Measurements from ENCODE around the gene HOXA4.

HOXA4 gene

DNA sequence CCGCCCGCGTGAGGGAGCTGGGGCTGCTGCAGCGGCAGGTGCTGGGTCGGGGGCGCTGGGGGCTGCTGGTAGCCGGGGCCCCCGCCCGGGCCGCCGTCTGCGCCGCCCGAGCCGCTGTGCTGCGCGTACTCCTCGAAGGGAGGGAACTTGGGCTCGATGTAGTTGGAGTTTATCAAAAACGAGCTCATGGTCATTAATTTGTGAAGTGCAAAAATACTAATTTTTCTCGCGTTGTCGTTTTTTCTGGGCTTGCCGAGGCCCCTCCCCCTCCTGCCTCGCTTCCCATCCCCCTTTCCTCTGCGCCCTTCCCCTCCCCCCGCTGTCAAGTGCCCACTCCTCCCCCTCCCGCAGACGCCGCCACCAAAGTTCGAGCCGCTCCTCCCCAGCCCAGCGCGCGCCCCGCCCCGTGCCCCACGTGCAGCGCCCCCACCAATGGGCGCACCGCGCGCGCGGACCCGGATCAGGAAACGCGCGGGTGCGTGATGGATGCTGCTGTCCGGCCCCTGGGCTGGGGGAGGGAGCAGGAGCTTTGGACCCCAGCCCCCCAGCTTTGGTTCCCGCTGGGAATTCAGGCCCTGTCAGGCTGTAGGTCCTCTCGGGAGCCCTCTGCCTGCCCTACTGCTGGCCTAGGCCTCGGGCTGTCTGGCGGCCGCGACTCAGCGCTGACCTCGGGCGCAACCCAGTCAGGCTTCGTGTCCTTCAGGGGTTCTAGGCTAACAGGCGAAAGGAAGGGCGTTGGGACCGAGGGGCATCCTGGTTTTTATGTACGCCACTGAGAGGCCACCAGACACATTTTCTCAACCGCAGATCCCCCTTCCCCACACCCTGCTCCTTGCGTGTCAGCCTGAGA lies at the start of gene HOXA4:
TSS of gene HOXA4 (minus strand) at position 218 of the 850 bp plus-strand sequence. CDS start at position 194, 24 bp downstream.
- peak; percentile 94 for DNase-seq

DNA sequence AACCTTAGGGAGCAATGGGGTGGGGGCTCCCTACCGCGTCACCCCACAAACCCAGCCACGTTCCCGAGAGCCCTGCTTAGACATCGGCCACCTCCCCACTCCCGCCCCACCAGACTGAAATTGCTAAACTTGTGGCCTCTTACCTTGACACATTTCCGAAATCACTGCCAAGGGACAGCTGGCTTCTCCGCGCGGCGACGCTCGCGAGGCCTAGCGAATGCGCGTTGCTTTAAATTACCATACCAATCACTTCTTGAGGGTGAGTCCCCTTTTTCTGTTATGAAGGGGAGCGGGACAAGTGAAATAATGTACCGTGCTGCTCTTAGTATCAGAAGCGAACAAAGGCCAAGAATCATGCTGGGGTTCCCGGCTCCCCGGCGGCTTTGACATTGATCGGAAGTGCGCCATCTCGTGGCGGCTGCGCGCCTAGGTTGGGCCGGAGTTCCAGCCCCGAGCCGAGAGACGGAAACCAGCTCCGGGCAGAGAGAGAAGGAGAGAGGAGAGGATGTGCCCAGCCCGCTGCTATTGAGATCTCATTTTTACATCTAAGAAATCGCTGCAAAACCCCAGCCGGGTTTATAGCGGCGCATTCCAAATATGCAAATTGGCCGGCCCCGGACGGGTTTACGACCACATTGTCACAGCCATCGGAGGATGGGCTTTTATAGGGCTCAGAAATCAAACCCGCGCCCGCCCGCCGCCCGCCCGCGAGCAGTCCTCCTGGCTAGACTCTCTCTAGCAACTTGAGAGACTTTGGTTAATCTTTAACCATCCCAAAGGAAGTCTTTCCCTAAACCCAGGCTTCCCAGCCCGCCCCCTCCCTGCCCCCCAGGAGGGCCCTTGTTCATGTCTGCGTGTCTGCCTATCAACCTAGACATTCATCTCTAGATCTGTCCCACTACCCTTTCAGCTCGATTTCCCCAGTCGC lies 49.2 kb upstream of the HOXA4 start:
- DNase-seq: peak; percentile 92

DNA sequence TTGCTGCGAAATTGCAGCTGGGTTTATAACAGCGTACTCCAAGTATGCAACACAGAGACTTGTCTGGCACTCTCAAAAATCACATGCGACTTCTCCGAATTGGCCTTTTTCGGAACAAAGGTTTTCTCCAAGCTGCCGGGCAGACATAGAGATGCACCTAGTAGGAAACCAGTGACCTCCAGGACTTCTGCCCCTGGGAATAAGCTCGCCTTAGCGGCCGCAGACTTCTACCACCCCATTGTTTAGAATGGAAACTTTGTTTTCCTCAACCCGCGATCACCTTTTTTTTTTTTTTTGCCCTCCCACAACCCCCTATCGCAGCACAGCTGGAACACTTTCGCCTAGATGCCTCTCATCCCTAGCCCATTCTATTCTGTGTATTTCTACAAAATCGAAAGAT lies 48.5 kb upstream of the HOXA4 start:
- no peak for DNase-seq

DNA sequence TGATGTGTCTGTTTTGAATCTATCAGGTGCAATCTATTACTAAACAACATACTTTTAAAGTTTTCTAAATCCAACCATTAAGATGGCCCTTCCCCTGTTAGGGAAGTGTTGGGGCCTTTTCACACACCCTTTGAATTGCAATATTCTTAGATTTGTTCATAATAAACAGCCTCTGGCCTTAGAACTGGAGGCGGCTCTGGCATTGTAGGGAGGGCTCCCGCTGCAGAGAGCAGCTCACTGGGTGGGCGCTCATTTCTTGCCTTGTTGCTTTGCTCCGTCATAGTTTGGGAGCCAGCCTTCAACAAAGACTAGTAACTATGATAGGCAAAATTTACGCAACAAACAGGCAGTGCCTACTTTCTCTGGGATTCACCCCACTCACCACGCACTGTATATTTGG lies 47.8 kb upstream of the HOXA4 start:
- DNase-seq: peak; percentile 57

DNA sequence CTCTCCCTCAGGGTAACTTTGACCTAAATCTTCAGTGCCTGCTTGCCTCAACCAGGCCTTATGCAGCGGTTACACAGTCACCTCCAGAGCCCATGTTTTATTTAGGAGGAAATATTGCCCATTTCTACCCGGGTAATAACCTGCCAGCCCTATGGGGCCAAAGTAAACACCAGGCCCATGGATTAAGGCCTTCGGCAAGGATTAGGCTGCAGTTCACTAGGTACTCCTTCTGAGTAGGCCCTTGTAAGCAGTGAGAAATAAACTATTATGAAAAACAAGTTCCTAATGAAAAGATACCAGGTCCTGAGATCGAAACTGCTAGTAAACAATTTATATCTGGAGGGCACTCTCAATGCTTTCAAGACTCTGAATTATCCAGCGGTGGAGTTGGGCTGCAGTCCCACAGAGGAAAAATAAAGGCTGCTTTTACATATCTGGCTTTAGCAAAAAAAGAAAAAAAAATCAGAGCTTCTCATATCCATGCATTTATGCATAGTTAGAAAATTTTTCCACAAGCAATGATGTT lies 47.3 kb upstream of the HOXA4 start:
- DNase-seq: peak; percentile 44

DNA sequence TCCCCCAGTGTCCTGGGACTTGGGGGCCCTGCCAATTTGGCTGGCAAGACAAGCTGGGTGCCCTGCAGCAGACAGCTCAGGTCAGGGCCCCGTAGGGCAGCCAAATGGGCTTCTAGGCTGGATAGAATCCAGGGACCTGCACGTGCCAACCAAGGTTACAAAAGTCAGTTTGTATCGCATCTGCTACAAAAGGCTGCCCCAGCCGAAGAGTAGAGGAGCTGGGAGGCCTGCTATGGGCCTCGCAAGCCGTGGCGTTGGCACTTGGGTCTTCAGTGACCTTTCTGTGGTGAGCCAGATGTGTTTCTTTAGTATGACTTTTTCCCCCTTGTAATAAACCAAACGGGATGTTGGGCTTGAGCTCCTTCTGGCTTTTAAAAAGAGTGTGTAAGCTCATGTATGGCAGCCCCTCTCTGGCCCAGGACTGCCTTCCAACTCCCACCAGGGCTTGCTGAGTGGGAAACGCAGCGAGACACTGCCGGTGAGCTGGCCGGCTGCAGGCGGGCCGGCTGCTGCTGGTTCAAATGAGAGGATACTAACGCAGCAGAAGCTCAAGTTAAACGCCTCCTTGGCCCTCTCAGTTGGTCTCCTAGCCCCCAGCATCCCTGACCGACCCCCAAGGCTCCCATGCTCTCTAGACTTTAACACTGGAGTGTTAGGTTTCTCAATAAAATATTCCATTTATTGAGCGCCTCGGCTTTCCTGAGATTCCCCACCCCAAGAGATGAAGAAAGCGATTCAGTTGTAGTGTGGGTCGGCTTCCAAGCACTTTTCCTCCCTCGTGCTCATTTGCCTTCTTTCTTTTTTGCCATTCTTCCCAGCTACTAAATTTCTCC lies 46.6 kb upstream of the HOXA4 start:
- peak; percentile 62 for DNase-seq

DNA sequence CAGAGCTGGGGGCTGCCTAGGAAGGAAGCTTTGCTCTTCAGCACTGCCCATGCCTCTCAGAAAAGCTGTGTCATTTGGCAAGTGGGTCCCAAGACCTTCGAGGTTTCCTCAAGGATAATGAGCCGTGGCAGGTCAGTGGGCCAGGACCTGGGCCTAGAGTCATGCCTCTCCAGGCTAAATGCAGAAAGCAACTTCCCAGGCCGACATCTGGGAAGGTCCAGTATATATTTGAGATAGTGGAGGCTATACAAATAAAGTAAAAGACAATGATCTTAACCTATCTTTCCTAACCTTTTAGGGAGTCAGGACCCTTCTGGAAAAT lies 45.9 kb upstream of the HOXA4 start:
- DNase-seq: no peak

DNA sequence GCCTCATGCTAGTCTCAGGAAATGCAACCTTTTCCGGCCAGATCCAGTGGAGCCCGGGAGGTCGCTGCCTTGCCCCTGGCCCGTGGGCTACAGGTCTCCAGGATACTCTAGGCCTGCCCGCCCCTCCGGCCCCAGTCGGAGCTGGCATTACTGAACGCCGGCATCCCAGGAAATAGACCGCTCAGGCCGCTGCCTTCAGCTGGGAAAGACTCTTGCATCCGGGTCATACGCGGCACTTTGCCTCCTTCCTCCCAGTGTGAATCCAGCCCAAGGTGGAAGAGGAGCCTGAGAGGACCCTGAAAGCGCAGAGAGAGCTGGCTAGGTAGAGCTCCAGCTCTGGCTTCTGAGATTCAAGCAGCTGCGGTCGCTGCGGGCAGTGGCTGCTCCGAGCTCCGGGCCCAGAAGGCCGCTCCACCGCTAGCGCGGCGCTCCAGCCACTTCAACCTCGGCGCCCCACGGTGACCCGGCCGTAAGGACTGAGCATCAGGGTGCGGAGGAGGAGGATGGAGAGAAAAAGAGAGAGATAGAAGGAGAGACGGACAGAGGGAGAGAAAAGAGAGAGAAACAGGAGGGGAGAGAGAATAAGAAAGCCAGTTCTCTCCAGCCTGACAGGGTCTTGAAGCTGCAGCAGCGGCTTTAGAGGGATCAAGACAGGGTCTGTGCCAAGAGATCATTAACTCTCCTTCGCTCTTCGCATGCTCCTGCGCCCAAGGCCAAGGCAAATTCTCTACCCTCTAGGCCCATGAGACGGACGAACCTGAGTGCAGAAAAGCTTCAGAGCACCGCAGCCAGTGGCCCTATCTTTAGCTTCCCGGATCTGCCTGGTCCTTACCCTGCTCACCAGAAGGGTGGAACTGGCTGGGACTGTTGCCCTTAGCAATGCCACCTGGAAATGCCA lies 45.3 kb upstream of the HOXA4 start:
- peak; percentile 62 for DNase-seq

DNA sequence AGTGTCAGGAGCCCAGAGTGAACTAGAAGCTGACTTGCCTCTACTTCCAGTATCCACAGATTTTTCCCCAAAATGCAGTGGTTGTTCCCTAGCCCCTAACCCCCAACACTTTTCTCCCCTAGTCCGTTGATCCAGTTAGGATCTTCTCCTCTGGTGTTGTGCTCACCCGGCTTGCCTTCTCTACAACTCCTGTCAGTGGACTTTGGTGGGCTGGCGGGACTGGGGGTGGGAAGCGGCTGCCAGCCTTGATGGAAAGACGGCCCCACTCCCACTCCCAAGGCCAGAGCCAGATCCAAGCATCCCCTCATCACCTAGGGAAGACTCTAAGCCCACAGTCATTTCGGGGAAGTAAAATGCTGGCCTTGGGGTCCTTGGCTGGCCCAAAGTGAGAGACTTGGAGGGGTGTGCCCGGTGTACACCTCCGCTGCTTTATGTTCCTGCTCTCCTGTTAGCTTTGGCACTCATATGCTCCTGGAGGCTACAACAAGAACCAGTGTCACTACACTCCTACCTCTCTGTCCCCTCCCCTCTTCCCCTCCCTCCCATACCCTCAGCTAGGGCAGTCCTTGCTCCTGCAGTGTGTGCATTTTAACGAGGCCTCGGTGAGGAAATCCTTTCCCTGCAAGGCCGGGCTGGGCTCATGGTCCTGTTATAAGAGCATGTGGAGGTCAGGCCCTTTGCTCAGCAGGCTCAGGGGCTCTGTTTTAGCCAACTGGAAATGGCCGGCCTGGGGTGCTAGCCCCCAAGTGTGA lies 44.5 kb upstream of the HOXA4 start:
- DNase-seq: peak; percentile 81

DNA sequence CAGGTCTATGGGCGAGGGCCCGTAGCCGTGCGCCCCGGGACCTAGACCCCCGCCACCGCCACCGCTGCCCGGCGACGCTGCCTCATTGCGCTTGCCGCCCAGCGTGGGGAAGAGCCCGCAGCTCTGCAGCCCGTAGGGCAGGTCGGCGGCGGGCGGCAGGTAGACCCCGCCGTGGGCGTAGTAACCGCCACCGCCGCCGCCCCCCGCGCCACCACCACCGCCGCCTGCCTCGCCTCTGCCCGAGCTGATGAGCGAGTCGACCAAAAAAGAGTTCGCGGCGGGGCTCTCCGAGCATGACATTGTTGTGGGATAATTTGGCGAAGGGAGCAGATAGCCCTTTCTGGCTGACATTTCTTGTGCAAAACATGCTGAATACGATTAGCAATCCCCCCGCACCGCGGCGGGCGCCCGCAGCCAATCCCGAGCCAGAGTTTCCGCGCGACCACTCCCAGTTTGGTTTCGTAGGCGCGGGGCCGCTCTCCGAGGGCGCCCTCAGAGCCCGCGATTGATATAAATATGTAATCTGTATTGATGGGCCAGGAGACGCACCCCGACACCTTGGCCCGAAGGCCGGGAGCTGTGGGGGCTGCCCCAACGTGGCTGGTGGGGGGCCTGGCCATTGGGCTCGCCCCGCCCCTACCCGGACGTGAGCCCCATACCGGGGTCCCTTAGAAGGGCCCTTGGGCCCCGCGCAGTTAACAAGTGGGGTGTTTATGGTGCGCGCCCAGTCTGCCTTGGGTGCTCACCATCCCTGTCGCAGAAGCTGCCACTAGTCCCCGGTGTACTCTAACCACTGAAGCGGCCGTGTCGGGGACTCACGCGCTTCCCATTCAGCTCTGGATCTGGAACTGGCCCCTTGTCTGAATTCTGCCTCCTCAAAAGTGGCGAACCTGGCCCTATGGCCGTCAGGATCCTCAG lies 43.7 kb upstream of the HOXA4 start, which contains the start of gene HOXA10:
TSS of gene HOXA10 (minus strand) at position 365 of the 918 bp plus-strand sequence. CDS start at position 351, 14 bp downstream.
- DNase-seq: peak; percentile 91

DNA sequence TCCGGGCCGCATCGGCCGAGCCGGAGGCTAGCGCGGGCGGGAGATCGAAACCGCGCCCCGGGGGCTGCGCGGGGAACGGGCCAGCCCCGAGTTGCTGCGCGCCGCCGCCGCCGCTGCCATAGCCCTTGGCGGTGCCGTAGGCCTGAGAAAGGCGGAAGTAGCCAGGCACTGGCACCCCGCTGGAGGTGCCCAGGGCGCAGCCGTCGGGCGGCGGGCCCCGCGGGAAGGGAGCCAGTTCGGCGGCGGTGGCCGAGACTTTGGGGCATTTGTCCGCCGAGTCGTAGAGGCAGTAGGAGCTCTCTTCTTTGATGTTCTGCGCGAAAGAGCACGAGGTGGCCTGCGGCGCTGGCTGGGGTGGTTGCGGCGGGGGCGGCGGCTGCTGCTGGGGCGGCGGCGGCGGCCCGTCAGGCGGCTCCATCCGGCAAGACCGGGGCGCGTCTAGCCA lies 43.0 kb upstream of the HOXA4 start:
- DNase-seq: peak; percentile 59

DNA sequence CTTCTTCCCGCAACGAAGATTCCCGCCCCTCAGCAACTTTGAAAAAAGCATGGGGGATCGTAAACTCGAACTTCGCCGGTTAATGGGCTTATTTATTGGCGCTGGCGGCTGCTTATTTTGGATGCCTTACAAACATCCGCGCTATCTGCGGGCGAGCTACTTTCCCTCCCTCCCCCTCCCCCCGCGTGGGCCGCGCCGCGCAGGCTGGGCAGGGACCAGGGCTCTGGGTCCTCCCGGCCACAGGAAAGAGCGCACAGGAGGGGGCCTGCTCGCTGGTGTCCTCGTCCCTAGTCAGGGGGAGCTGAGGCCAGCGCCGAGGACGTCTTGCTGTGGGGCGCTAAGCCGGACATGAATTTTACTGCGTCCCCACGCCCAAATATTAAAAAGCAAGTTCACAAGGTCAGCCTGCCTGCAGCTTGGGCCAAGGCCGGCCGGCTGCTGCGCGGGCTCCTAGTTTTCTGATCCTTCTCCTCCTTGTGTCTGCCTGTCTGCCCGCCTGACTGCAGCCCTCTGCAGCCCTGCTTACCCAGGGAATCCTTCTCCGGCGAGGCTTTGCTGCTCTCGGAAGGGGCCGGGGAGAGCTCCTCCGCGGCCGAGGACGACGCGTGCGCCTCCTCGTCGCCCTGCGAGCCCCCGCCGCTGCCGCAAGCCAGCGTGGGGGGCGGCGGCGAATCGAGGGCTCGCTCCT lies 42.4 kb upstream of the HOXA4 start:
- peak; percentile 86 for DNase-seq

DNA sequence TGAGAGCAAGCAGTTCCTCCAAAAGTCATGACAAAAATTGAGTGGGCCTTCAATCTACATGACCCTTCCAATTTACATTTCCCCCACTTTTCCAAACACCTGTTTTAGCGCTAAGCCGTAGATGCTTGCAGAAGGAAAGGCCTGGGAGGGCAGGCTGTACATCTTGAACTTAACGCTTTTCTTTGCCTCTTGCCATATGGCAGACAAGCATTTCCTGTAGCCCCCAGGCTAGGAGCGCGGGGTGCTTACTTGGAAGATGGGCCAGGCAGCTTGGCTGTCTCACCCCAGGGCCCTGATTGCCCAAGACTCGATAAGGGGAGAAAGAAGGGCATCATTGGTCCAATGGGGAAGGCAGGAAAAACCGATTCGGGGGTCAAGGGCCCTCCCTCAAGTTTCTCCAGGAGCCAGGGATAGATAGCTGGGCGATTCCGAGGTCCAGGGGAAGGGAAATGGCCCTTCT lies 41.8 kb upstream of the HOXA4 start:
- no peak for DNase-seq

DNA sequence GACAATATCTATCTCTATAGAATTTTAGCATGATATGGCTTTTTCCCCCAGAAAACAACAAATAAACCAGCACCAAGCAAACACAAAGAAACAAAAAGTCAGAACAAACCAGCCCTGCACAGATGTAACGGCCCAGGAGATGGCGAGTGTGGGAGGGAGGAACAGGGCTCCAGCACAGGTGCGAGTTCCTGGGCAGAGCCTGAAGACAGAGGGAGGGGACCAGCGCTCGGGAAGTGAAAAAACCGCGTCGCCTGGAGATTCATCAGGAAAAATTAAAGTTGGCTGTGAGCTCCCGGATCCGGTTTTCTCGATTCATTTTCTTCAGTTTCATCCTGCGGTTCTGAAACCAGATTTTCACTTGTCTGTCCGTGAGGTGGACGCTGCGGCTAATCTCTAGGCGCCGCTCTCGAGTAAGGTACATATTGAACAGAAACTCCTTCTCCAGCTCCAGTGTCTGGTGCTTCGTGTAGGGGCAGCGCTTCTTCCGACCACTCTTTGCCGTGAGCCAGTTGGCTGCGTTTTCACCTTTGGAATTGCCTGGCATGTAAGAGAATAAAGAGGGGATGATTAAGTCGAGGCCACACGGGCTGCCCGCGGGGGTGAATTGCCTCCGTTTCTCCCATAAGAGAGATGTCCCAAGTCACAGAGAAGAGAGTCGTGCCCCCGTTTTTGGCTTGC lies 41.2 kb upstream of the HOXA4 start:
- DNase-seq: peak; percentile 67

DNA sequence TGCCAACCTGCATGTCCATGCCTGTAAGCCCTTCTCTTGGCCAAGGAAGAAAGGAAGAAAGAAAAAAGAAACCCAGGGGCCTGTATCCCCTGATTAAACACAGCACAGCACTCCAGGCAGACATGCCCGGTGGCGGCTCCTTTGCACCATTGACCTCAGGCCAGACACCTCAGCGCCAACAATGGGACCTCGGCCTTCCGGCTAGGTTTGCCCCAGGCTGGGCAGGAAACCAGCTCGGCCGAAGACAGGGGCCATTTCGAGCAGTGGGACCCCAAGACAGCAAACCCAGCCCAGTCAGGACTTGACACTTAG lies 40.7 kb upstream of the HOXA4 start:
- DNase-seq: peak; percentile 62

DNA sequence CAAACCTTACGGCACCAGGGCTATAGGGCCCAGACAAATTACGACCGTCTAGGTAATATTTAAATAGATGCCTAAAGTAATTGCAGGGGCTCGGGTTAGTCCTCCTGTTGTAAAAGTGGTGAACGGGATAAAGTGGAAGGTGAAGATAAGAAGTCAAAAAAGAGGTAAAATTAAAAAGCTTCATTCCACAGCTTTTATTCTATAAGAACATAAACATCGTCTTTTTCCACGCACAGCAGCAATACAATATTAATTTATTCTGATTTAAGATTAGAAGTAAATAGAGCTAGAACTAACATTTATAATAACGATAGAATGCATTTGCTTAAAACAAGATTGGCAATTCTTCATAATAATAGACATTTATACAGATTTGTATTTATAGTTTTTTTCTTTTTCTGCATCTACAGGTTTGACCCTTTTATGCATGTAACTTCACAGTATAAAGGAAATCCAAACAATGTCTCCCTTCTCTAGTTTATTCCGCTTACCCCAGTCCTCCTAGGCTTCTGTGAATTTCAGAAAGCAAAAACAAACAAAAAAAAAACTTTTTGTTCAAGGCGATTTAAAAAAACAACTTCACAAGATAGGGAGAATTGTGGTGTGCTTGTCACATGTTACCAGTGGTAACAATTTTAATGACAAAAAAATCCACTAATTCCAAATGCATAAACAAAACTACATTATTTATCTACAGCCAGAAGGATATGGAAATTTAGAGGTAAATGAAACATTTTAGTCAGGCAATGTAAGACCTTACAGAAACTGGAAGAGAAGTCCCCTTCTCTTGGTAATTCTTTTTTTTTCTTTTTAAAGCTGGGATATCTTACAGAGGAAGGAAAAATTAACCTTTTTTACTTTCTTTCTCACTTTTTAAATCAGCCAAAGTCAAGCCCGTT lies 40.1 kb upstream of the HOXA4 start:
- DNase-seq: no peak

All from left hindlimb (tissue), 1 donor.